Measurements from ENCODE around the gene ANKEF1. TPM values are rescaled to one million over a fixed set of nuclear protein-coding genes. Genes with fewer than 3 reads are reported as not detected.

ANKEF1 gene
- total RNA-seq, 1 experiment from 2014 or later = 8.3 TPM

DNA sequence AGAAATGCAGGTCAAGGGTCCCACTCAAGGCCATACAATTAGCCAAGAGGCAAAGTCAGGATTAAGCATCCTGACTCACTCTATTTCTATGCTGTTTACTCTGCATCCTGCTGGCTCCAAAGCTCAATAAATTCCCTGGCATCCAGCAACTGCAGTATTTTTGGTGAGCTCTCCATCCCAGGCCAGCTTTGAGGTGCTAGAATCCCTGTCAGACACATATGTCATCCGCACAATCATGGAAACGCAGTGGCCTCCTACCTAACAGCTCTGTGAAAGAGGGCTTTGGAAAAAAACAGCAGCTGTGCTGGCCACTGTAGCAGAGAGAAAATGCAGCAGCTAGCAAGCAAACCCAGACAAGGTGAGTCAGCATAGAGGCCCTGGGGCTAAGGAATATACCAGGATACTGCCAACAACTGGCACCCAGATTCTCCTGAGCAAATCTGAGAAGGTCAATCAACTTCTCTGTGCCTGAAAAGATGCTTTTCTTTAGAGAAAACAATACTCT, 58.4 kb downstream of the ANKEF1 start:
- Histone ChIP-seq H3K27me3 (ENCODE audit: insufficient read depth, low read length) (no peaks in the 10 kb centered on the region), H2BK20ac (ENCODE audit: low read depth, low read length, poor library complexity, severe bottlenecking) (no peak overlapping the region), H3K9ac (ENCODE audit: extremely low read depth, insufficient read length, low read length) (no peak overlapping the region), H3K4me1 (ENCODE audit: insufficient read depth, low read length) (peaks cover 2% of the 10 kb centered on the region; the same call in 1 of the 2 replicates), H3K18ac (ENCODE audit: insufficient read length, low read depth, low read length) (no peak overlapping the region), H3T11ph (ENCODE audit: low read length) (no peak overlapping the region), H3K56ac (ENCODE audit: insufficient read length, low read depth, low read length) (no peak overlapping the region), H3K4ac (ENCODE audit: low read depth, low read length) (no peak overlapping the region), H2BK15ac (ENCODE audit: low read depth, low read length) (no peak overlapping the region), H4K5ac (ENCODE audit: insufficient read length, low read depth, low read length) (no peak overlapping the region), H3K23ac (ENCODE audit: insufficient read length, low read depth, low read length) (no peak overlapping the region), H4K91ac (ENCODE audit: insufficient read length, low read depth, low read length) (no peak overlapping the region), H2BK5ac (ENCODE audit: insufficient read length, low read length) (no peak overlapping the region), H4K20me1 (ENCODE audit: control insufficient read depth, insufficient read depth, insufficient read length) (no peaks in the 10 kb centered on the region), H2AFZ (ENCODE audit: low read length) (no peak overlapping the region), H3K14ac (ENCODE audit: insufficient read depth, low read length) (no peak overlapping the region), H3K9me3 (ENCODE audit: control insufficient read depth, low read depth, low read length) (no peaks in the 10 kb centered on the region), H2AK5ac (ENCODE audit: insufficient read length, low read length) (no peak overlapping the region), H3K23me2 (ENCODE audit: insufficient read length, low read depth, low read length, poor library complexity, severe bottlenecking) (no peaks in the 10 kb centered on the region), H3K4me2 (ENCODE audit: insufficient read depth, insufficient read length, low read length) (no peak overlapping the region), H3K79me1 (ENCODE audit: insufficient read depth, low read depth, low read length, poor library complexity, severe bottlenecking) (no peaks in the 10 kb centered on the region), H2BK12ac (ENCODE audit: insufficient read length, low read depth, low read length) (no peak overlapping the region), H4K8ac (replicated peaks; ENCODE audit: insufficient read length, low read depth, low read length) (no peak overlapping the region), H3K79me2 (ENCODE audit: insufficient read depth, low read length) (no peaks in the 10 kb centered on the region), H3K27ac (ENCODE audit: insufficient read length, low read depth, low read length) (no peak overlapping the region), H2BK120ac (ENCODE audit: low read depth, low read length, poor library complexity, severe bottlenecking) (no peak overlapping the region)
- TF ChIP-seq, protein P1, sequence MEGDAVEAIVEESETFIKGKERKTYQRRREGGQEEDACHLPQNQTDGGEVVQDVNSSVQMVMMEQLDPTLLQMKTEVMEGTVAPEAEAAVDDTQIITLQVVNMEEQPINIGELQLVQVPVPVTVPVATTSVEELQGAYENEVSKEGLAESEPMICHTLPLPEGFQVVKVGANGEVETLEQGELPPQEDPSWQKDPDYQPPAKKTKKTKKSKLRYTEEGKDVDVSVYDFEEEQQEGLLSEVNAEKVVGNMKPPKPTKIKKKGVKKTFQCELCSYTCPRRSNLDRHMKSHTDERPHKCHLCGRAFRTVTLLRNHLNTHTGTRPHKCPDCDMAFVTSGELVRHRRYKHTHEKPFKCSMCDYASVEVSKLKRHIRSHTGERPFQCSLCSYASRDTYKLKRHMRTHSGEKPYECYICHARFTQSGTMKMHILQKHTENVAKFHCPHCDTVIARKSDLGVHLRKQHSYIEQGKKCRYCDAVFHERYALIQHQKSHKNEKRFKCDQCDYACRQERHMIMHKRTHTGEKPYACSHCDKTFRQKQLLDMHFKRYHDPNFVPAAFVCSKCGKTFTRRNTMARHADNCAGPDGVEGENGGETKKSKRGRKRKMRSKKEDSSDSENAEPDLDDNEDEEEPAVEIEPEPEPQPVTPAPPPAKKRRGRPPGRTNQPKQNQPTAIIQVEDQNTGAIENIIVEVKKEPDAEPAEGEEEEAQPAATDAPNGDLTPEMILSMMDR (conservative IDR thresholded peaks at IDR 0.05) = no peak
- Mint-ChIP-seq H3K27ac (peak overlapping the region in 1 of 3 experiments; percentile 25; a peak in 1 of 7 replicates), H3K4me1 (peaks cover 23 to 26% of the 10 kb centered on the region in 2 experiments), H3K27me3 (ENCODE audit: low read depth) (no peaks in the 10 kb centered on the region), H3K36me3 (ENCODE audit: insufficient read depth in 1 of 3, low read depth in 3 of 3) (peaks cover 0 to 6% (median 4%) of the 10 kb centered on the region in 3 experiments; a peak in 3 of 7 replicates), H3K9me3 (peaks cover 0 to 8% of the 10 kb centered on the region in 2 experiments; a peak in 3 of 5 replicates), H3K4me3 (no peak overlapping the region)
- no CpG with 5 or more reads among the region's 2 CpGs for WGBS (ENCODE audit: extremely low coverage, insufficient read length, low lambda C conversion rate)
- DNase-seq = no peak

Measured in H9 (cell line).